ENCODE results near the gene FHL3. TPM values are rescaled to one million over a fixed set of nuclear protein-coding genes. Genes with fewer than 3 reads are reported as not detected.
"Not testable (repeated sequence)": the region's sequence is repeated elsewhere in the genome, so short reads cannot be mapped to it uniquely, and the experiment has no call there.

Gene FHL3
- total RNA-seq, 4 donors from 2014 or later, result 7.5 to 13.8 (median 10.4) TPM

- Histone ChIP-seq H3K36me3 (peaks cover 52 to 76% of the 10 kb centered on the region in 2 donors), H3K4me1 (no peaks in the 10 kb centered on the region), H3K27ac (no peak overlapping the region), H3K9me3 (no peaks in the 10 kb centered on the region), H3K27me3 (no peaks in the 10 kb centered on the region), H3K4me3 (replicated peaks in 1 of 3) (no peak overlapping the region)
- DNase-seq, result no peak
- TF ChIP-seq, protein P1, sequence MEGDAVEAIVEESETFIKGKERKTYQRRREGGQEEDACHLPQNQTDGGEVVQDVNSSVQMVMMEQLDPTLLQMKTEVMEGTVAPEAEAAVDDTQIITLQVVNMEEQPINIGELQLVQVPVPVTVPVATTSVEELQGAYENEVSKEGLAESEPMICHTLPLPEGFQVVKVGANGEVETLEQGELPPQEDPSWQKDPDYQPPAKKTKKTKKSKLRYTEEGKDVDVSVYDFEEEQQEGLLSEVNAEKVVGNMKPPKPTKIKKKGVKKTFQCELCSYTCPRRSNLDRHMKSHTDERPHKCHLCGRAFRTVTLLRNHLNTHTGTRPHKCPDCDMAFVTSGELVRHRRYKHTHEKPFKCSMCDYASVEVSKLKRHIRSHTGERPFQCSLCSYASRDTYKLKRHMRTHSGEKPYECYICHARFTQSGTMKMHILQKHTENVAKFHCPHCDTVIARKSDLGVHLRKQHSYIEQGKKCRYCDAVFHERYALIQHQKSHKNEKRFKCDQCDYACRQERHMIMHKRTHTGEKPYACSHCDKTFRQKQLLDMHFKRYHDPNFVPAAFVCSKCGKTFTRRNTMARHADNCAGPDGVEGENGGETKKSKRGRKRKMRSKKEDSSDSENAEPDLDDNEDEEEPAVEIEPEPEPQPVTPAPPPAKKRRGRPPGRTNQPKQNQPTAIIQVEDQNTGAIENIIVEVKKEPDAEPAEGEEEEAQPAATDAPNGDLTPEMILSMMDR (IDR thresholded peaks at IDR 0.05), result no peak
- no peak for TF ChIP-seq POLR2A (IDR thresholded peaks at IDR 0.05)
- 96 to 98% methylated on average over 4 of the region's 4 CpGs for WGBS, 2 donors
- intact Hi-C loops (cut with DNase I), result no loop called here
Observed at GRCh38 chr1:37978541-37978940, 26.8 kb downstream of the FHL3 start.

- intact Hi-C loops (cut with DNase I); H3K27ac ChIP-seq; H3K9me3 ChIP-seq; H3K4me1 ChIP-seq; H3K4me3 ChIP-seq (replicated peaks in 1 of 3); H3K27me3 ChIP-seq: not testable (repeated sequence)
- TF ChIP-seq, protein P1 (IDR thresholded peaks at IDR 0.05), result peak in 3 of 6 experiments; percentile 33 to 52 (median 47)
- peak; percentile 25 to 37 for DNase-seq
- H3K36me3 ChIP-seq, result peaks cover 26 to 47% of the 10 kb centered on the region in 2 donors
- WGBS, 2 donors, result 61 to 68% methylated on average over 6 of the region's 6 CpGs
Observed at GRCh38 chr1:37975083-37975482, 30.2 kb downstream of the FHL3 start.

GRCh38 chr1:37974567-37974966, 30.7 kb downstream of the FHL3 start:
- Histone ChIP-seq H3K4me3 (replicated peaks in 1 of 3) (no peak overlapping the region), H3K4me1 (no peaks in the 10 kb centered on the region), H3K27me3 (no peaks in the 10 kb centered on the region), H3K36me3 (peaks cover 26 to 47% of the 10 kb centered on the region in 2 donors), H3K27ac (no peak overlapping the region), H3K9me3 (no peaks in the 10 kb centered on the region)
- WGBS, 2 donors, result 98% methylated on average over 5 of the region's 5 CpGs
- no peak for DNase-seq
- TF ChIP-seq, protein P1 (IDR thresholded peaks at IDR 0.05), result no peak
- no peak for TF ChIP-seq POLR2A (IDR thresholded peaks at IDR 0.05)
- intact Hi-C loops (cut with DNase I), result no loop called here

GRCh38 chr1:37973684-37974083, 31.6 kb downstream of the FHL3 start:
- H3K4me3 ChIP-seq (replicated peaks in 1 of 3); intact Hi-C loops (cut with DNase I): not testable (repeated sequence)
- peaks cover 25 to 47% of the 10 kb centered on the region in 2 donors for H3K36me3 ChIP-seq

DNA sequence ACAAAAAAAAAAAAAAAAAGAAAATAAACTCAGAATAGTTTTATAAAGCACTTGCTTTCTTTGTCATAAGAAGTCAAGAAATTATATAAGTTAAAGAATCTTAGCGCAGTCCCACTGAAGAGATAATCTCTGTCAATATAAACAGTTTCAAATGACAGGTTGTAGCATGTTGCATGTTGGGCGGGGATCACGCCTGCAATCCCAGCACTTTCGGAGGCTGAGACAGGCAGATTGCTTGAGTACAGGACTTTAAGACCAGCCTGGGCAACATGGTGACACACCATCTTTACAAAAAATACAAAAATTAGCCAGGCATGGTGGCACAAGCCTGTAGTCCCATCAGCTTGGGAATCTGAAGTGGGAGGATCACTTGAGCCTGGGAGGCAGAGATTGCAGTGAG, 40.0 kb downstream of the FHL3 start:
- H3K9me3 ChIP-seq, result no peaks in the 10 kb centered on the region
- no peak overlapping the region for H3K4me3 ChIP-seq (replicated peaks in 1 of 3)
- DNase-seq, result peak in 1 of 2 donors; percentile 10
- TF ChIP-seq POLR2A (IDR thresholded peaks at IDR 0.05), result no peak
- TF ChIP-seq, protein P1 (IDR thresholded peaks at IDR 0.05), result no peak
- intact Hi-C loops (cut with DNase I), result no loop called here
- peaks cover 43 to 52% of the 10 kb centered on the region in 2 donors for H3K36me3 ChIP-seq
- H3K4me1 ChIP-seq, result no peaks in the 10 kb centered on the region
- no peak overlapping the region for H3K27ac ChIP-seq
- WGBS, 2 donors, result 92 to 95% methylated on average over 4 of the region's 4 CpGs
- H3K27me3 ChIP-seq, result no peaks in the 10 kb centered on the region

More at GRCh38 chr1:37973684-37974083, 31.6 kb downstream of the FHL3 start:
- H3K27ac ChIP-seq, H3K4me1 ChIP-seq, DNase-seq, H3K9me3 ChIP-seq, H3K27me3 ChIP-seq: not testable (repeated sequence)
- 93 to 96% methylated on average over 5 of the region's 5 CpGs for WGBS, 2 donors

DNA sequence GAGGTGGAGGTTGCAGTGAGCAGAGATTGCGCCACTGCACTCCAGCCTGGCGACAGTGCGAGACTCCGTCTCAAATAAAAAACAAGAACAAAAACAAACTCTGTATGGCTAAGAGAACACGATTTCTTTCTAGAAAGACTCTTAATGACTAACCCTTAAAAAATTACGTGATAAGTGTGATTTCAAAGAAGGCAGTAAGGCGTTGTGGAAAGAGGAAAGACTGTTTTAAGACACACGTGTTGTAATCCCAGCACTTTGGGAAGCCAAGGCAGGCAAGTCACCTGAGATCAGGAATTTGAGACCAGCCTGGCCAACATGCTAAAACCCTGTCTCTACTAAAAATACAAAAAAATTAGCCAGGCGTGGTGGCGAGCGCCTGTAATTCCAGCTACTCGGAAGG, 41.2 kb downstream of the FHL3 start:
- WGBS, 2 donors, result 68 to 84% methylated on average over 12 of the region's 12 CpGs
- intact Hi-C loops (cut with DNase I); H3K4me3 ChIP-seq (replicated peaks in 1 of 3); H3K9me3 ChIP-seq; H3K27me3 ChIP-seq; H3K4me1 ChIP-seq; H3K27ac ChIP-seq: not testable (repeated sequence)
- H3K36me3 ChIP-seq, result peaks cover 41 to 48% of the 10 kb centered on the region in 2 donors
- peak in 1 of 2 donors; percentile 19 for DNase-seq
